Heart left ventricle (tissue), 13 donors: ENCODE measurements around the gene HES5.

Experiments
- POLR2A ChIP-seq, 2 donors: fragments of 450-650 bp; IDR thresholded peaks; one replicate each; pipeline ENCODE4 v1.6.1; 2017; ENCODE audit warnings: antibody characterized with exemption in 2 of 2, mild to moderate bottlenecking in 2 of 2, moderate library complexity in 2 of 2
- TF ChIP-seq, protein P1 (sequence below), 12 donors: fragments of 200-600 bp; sonication (generic) in 4 of 12; IDR thresholded peaks; one replicate each; pipeline versions ENCODE4 v1.5.0 to v1.8.0; 2018 to 2022; ENCODE audit warnings: antibody characterized with exemption in 12 of 12, mild to moderate bottlenecking in 5 of 12
- donor health status: ischemic (EF 13 %, LVEDD 7.1; RV severe dilation, severe dysfunction).
- donor health status: DM: no; HTN: yes; CAD: no.
- donor health status: DM: no; HTN: no; CAD: no.
- donor health status: ischemic (EF 25% LVEDD 6.9; RV normal size, moderate dysfunction).
- donor health status: ischemic (EF 25% LVEDD 5.7; RV mildly dilated, moderate dysfunction).
- donor health status: ischemic (EF 35%, LVEDD 5.7; RV mildly dilated, moderate dysfunction).
- donor health status: nonischemic (EF 11% LVEDD 7.7; RV severe dilation, severe dysfunction).
- donor health status: DM: yes; HTN: yes; CAD: no.
- donor health status: PGD.
- donor health status: ischemic (EF 29% LVEDD 5.4; RV normal size, mild dysfunction).
- donor health status: nonischemic (EF 23%, LVEDD 6.1; RV moderate dilation, normal function).

DNA sequence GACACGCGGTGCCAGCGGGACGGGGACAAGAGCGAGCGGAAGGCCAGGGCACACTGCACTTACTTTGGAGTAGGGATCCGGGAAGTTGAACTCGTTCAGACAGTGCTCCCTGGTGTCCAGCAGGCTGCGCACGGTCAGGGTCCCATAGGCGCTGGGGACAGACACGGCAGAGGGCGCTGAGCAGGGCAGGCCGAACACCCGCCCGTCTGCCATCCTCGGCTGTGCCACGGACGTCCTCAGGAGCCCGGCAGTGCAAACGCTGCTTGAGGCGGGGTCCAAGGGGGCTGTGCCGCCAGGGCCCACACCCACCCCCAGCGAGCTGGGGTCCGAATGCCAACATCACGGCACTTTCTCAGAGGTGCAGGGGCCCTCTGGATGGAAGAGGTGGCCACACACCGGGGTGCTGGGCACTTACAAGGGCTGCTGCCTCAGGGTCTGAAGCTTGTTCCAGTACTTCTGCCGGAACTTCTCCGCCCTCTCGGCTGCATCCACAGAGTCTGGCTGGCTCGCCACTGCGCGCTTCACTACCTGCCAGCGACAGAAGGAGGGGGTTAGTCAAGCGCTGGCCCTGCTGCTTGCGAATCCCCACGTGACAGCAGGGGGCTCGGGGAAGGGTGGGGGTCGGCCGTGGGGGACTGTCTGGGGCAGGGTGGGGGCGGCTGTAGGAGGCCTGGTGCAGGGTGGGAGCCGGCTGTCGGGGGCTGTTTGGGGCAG, 16.0 kb downstream of the HES5 start:
- TF ChIP-seq, protein P1, sequence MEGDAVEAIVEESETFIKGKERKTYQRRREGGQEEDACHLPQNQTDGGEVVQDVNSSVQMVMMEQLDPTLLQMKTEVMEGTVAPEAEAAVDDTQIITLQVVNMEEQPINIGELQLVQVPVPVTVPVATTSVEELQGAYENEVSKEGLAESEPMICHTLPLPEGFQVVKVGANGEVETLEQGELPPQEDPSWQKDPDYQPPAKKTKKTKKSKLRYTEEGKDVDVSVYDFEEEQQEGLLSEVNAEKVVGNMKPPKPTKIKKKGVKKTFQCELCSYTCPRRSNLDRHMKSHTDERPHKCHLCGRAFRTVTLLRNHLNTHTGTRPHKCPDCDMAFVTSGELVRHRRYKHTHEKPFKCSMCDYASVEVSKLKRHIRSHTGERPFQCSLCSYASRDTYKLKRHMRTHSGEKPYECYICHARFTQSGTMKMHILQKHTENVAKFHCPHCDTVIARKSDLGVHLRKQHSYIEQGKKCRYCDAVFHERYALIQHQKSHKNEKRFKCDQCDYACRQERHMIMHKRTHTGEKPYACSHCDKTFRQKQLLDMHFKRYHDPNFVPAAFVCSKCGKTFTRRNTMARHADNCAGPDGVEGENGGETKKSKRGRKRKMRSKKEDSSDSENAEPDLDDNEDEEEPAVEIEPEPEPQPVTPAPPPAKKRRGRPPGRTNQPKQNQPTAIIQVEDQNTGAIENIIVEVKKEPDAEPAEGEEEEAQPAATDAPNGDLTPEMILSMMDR (IDR thresholded peaks at IDR 0.05): no peak
- TF ChIP-seq POLR2A (IDR thresholded peaks at IDR 0.05): no peak
